ENCODE data around the gene ZNF236.
"Not testable (repeated sequence)": the region's sequence is repeated elsewhere in the genome, so short reads cannot be mapped to it uniquely, and the experiment has no call there.

ZNF236 gene

GRCh38 chr18:77012806-77013541, 190.6 kb downstream of the ZNF236 start:
- DNase-seq: no peak

- no peak for DNase-seq
Measured at GRCh38 chr18:77013811-77014521, 191.6 kb downstream of the ZNF236 start.

- no peak for DNase-seq
Measured at GRCh38 chr18:77014538-77014937, 192.2 kb downstream of the ZNF236 start.

GRCh38 chr18:77015169-77015568, 192.8 kb downstream of the ZNF236 start:
- no peak for DNase-seq

DNA sequence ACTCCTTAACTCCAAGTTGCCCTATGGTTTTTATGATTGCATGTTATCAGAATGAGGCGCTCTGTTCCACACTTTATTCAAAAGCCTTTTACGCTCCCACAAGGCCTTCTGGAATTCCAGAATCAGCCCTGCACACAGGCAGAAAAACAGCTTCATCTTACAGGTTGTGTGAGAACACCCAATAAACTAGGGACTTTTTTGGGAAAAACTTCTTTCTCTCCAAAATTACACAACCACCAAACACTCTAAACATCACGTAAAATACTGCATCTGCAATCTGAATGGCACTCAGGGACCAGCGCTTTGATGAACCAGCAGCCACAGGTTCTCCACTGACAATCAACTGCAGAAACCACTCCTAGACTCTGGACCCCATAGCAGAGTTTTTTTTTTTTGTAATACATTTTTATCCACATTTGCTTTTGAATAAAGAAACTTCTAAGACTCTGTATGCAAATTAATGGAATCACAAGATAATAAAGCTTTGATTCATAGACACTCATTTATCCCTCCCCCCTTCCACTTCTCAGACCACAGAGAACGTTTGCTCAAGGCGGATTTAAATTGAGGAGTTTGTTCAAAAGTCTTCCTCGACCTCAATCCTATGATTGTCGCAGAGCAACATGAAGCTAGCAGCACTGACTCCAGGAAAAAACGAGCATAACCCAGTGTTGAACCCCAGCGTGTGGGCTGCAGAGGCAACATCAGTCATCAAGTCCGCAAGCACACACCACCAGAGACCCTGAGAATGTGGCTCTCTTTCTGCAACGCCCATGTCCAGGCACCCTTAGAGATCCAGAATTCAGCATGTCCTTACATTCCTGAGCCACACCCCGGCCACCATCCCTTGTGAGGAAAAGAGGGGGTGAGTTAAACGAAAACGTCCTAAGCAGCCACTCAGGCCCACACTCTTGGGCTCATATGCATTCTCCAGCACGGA, 193.7 kb downstream of the ZNF236 start:
- no peak for DNase-seq

- DNase-seq: no peak
Measured at GRCh38 chr18:77016936-77017335, 194.6 kb downstream of the ZNF236 start.

DNA sequence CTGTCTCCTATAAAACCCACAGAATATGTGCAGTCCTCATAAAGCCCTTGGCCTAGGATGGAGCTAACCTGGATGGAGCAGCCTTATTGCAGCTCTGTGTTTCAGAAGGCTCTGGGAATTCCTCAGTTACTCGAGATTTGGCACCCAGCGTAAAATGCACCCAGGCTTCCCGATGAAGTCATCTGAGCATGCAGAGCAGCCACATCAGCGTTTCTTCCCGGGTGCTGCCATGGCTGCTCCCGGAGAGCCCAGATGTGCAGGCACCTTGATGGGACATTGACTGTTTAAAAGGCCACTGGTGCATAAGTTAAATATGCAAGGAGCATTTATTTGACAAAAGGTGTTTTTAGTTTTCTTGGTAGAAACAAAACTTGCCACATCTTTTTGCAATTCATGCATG, 195.0 kb downstream of the ZNF236 start:
- no peak for DNase-seq

DNA sequence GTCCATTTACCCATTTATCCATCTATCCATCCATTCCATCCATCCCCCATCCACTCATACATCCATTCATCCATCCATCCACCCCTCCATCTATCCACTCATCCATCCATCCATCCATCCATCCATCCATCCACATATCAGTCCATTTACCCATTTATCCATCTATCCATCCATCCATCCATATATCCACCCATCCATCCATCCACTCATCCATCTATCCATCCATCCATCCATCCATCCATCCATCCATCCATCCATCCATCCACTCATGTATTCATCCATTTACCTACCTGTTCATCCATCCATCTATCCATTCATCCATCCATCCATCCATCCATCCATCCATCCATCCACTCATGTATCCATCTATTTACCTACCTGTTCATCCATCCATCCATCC, 196.3 kb downstream of the ZNF236 start:
- not testable (repeated sequence) for DNase-seq

DNA sequence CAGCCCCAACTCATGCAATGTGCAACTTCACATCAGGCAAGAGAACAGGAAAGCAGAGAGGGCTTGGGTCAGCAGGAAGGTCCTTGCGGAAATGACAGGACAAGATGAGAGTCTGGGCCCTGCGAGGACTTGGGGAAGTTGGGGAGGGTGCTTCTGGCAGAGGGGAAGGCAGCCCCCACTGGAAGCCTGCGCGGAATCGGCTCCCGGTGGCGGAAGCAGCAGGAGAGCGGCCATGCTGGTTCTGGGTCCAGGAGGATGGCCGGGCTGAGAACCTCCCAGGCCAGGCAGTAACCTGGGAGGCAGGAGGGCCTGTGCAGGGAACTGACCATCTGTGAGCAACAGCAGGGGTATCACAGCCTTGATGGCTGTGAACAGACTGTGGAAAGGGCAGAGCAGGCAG, 197.3 kb downstream of the ZNF236 start:
- no peak for DNase-seq

Data from stimulated activated CD8-positive, alpha-beta memory T cell treated with anti-CD3 and anti-CD28 coated beads, Interleukin-4, amount 100 ng/mL, for 48 hours (primary cell).